Pancreas (tissue), 10 donors: Measurements from ENCODE around the gene KCNA2. TPM values are rescaled to one million over a fixed set of nuclear protein-coding genes. Genes with fewer than 3 reads are reported as not detected.

Source experiments
- ATAC-seq, 4 donors: fragments of 200-7000 bp; cut with Tn5 transposase; one replicate each; pipeline versions ENCODE4 v1.8.0 to v1.9.1; 2020; ENCODE audit warnings: mild to moderate bottlenecking in 4 of 4, moderate library complexity in 4 of 4
- DNase-seq, 6 donors: peaks; one replicate each; pipeline ENCODE4 v3.0.0-alpha.2; 2020
- FAIRE-seq: peaks from 2 replicates; lab custom pipeline; 2012; peaks lifted over from hg19 to GRCh38; lab: Jason Lieb, UNC
- H3K27ac ChIP-seq, 4 donors: fragments of 200-600 bp; sonication (generic); 1 replicate in 3 of 4; 2 replicates in 1 of 4; pipeline versions ENCODE4 v1.5.0 to v1.8.0; 2020
- H3K27me3 ChIP-seq, 4 donors: fragments of 200-600 bp; one replicate each; pipeline ENCODE4 v1.8.0; 2021
- H3K36me3 ChIP-seq, 3 donors: fragments of 200-600 bp; sonication (generic) in 1 of 3; one replicate each; pipeline versions ENCODE4 v1.5.0 to v1.8.0; 2020 to 2021
- H3K4me1 ChIP-seq, 3 donors: fragments of 200-600 bp; one replicate each; pipeline ENCODE4 v1.8.0; 2021
- H3K4me3 ChIP-seq, 4 donors: fragments of 200-600 bp; sonication (generic) in 2 of 4; one replicate each; pipeline versions ENCODE4 v1.5.0 to v1.8.0; 2020 to 2021
- H3K9me3 ChIP-seq, 4 donors: fragments of 200-600 bp; one replicate each; pipeline ENCODE4 v1.8.0; 2021
- CTCF ChIP-seq, 4 donors: fragments of 200-600 bp; sonication (generic) in 3 of 4; IDR thresholded peaks; one replicate each; pipeline versions ENCODE4 v1.5.0 to v1.8.0; 2021; ENCODE audit warnings: antibody characterized with exemption in 4 of 4
- WGBS, 2 donors: extraction: QIAGEN DNeasy Blood & Tissue Kit; methylation state at CpG; one replicate each; pipeline ENCODE4 v1.1.7; 2013; 5-methylcytosine and 5-hydroxymethylcytosine counted together
- intact Hi-C, 3 donors: fragments of 100-400 bp; cut with DNase I; formaldehyde crosslinking; loops; one replicate each; pipeline versions ENCODE4 v1.11.1 to v1.14.2; 2022
- polyA plus RNA-seq, 2 donors: library from polyadenylated mRNA; stranded (reverse); fragments of 200-250 nt; gene quantifications; one replicate each; pipeline ENCODE4 v1.2.3, GENCODE V29; 2013
- total RNA-seq, 6 donors: library from RNA; stranded (reverse); fragmentation: NEBNext Ultra II Directional in 4 of 6; extraction: Animal tissue kit (Norgen Biotek cat#: 25700) in 4 of 6; gene quantifications; one replicate each; pipeline versions ENCODE4 v1.2.1 to v1.2.4, GENCODE V29; 2021 to 2023
- donor health status: healthy with polysubstance abuse.
- donor health status: DM: no; HTN: no; CAD: no; lungs with moderate emphysema.
- donor health status: DM: no; HTN: no; CAD: no.
- donor health status: control.
- donor health status: control.
- donor health status: Bipolar disorder and iron deficiency.
- donor health status: DM: yes; HTN: yes; CAD: no.
- donor health status: DM: no; HTN: no; CAD: no.
- donor health status: DM: no; HTN: no; CAD: no.
- donor health status: DM: yes; HTN: yes; CAD: no.

The KCNA2 gene
- total and polyA plus RNA-seq, 8 donors: 0.21 to 1.6 (median 0.64) TPM

GRCh38 chr1:110557481-110557880, 48.7 kb downstream of the KCNA2 start:
- H3K9me3 ChIP-seq: no peaks in the 10 kb centered on the region
- H3K27me3 ChIP-seq: peaks cover 0 to 7% (median 0%) of the 10 kb centered on the region in 4 donors
- H3K4me1 ChIP-seq: no peaks in the 10 kb centered on the region
- WGBS, 2 donors: 52 to 56% methylated on average over 3 of the region's 3 CpGs
- intact Hi-C loops: no loop called here
- no peak for TF ChIP-seq CTCF (IDR thresholded peaks at IDR 0.05)
- no peaks in the 10 kb centered on the region for H3K36me3 ChIP-seq
- ATAC-seq (no peak), DNase-seq (no peak), FAIRE-seq (no peak)
- no peak overlapping the region for H3K27ac ChIP-seq
- H3K4me3 ChIP-seq: no peak overlapping the region

DNA sequence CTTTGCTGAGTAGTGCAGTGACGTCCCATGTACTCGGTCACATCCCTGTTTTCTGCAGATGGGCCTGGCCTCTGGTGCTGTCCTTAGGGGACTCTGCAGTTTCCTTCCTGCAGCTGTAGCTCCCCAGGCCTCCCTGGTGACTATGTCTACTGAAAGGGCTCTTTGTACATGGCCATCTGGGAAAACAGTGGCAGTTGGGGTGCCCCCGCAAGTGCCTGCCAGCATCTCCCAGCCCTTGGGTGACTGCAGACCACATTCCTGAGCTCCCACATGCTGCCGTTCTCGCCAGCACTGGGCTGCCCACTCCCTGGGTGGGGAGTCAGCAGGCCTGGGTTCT, 49.7 kb downstream of the KCNA2 start:
- Histone ChIP-seq H3K27ac (no peak overlapping the region), H3K9me3 (no peaks in the 10 kb centered on the region), H3K4me1 (no peaks in the 10 kb centered on the region), H3K36me3 (no peaks in the 10 kb centered on the region), H3K4me3 (no peak overlapping the region), H3K27me3 (peaks cover 0 to 7% (median 0%) of the 10 kb centered on the region in 4 donors)
- no peak for FAIRE-seq
- ATAC-seq: no peak
- intact Hi-C loops: no loop called here
- TF ChIP-seq CTCF (IDR thresholded peaks at IDR 0.05): no peak
- no peak for DNase-seq
- WGBS, 2 donors: 51 to 61% methylated on average over 5 of the region's 5 CpGs

DNA sequence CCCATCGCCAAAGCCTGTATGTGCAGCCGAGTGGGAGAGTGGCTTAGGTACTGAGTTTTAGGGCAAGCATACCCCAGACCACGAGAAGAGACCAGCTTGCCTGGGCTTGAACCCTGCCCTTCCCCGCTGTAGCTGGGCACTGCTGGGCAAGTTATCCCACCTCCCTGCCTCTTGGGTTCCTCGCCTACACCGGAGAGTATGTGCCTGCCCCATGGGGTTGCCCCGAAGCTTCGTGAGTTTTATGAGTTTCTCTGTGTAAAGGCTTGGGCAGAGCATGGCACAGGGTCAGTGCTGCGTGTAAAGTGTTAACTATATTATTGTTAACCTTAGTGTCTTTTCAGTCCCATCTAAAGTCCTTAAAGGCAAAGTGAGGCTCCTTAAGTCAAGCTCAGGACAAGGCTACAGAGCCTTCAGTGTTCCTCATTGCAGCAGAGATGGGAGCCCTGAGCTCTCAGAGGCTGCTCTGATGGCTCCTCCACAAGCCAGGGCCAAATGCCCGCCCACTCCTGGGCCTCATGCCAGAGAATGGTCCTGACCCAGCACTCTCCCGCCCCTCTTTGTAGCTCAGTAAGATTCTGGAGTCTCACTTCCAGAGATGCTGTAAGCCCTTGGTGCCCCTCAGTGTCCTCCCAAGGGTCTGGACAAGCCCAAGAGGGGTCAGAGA, 50.2 kb downstream of the KCNA2 start:
- H3K27me3 ChIP-seq: peaks cover 0 to 7% (median 0%) of the 10 kb centered on the region in 4 donors
- no peaks in the 10 kb centered on the region for H3K36me3 ChIP-seq
- 49% methylated on average over 11 of the region's 11 CpGs for WGBS, 2 donors
- H3K4me3 ChIP-seq: peak overlapping the region in 2 of 4 donors; percentile 29 to 39
- H3K27ac ChIP-seq: no peak overlapping the region
- H3K9me3 ChIP-seq: no peaks in the 10 kb centered on the region
- no peak for TF ChIP-seq CTCF (IDR thresholded peaks at IDR 0.05)
- peak in 2 of 4 donors; percentile 33 to 35 for ATAC-seq
- no peak for FAIRE-seq
- no peaks in the 10 kb centered on the region for H3K4me1 ChIP-seq
- peak in 4 of 6 donors; percentile 12 to 66 (median 33) for DNase-seq
- intact Hi-C loops: no loop called here

- FAIRE-seq: no peak
- 6 to 7% methylated on average over 52 to 53 of the region's 53 CpGs for WGBS, 2 donors
- DNase-seq: peak; percentile 31 to 84 (median 62)
- H3K4me3 ChIP-seq: peak overlapping the region in 3 of 4 donors; percentile 26 to 39 (median 29)
- H3K36me3 ChIP-seq: no peaks in the 10 kb centered on the region
- intact Hi-C loops: loop anchor here in 2 of 3 donors (5.0 kb wide), 2 partner anchors 57 to 62 kb away; no protein-coding TSS in a partner anchor
- H3K9me3 ChIP-seq: no peaks in the 10 kb centered on the region
- no peaks in the 10 kb centered on the region for H3K4me1 ChIP-seq
- peak; percentile 93 to 98 (median 97) for ATAC-seq
- H3K27me3 ChIP-seq: peaks cover 0 to 7% (median 0%) of the 10 kb centered on the region in 4 donors
- TF ChIP-seq CTCF (IDR thresholded peaks at IDR 0.05): peak; percentile 65 to 82 (median 72)
- H3K27ac ChIP-seq: no peak overlapping the region
Measured at GRCh38 chr1:110554871-110555801, 51.0 kb downstream of the KCNA2 start.
